SK-N-SH treated with all-trans-retinoic acid at 6 μM for 48 hours (cell line): ENCODE results near the gene RRAS2.

Experiments used
- CSDC2 ChIP-seq: fragments of 250-450 bp; sonication (Bioruptor Pico); IDR thresholded peaks from 2 replicates; pipeline ENCODE4 v1.5.0; 2020; ENCODE audit warnings: mild to moderate bottlenecking, moderate library complexity
- ESRRG ChIP-seq: fragments of 250-450 bp; sonication (Bioruptor Pico); IDR thresholded peaks from 2 replicates; pipeline ENCODE4 v1.6.1; 2021; ENCODE audit warnings: mild to moderate bottlenecking
- ISL1 ChIP-seq: fragments of 250-450 bp; sonication (Bioruptor Pico); IDR thresholded peaks from 2 replicates; pipeline ENCODE4 v2.1.2; 2022; ENCODE audit warnings: mild to moderate bottlenecking, moderate library complexity
- PPARA ChIP-seq: fragments of 250-450 bp; sonication (Bioruptor Pico); IDR thresholded peaks from 2 replicates; pipeline ENCODE4 v1.5.0; 2020; ENCODE audit warnings: mild to moderate bottlenecking, borderline replicate concordance
- RARB ChIP-seq: fragments of 250-450 bp; sonication (Bioruptor Pico); IDR thresholded peaks from 2 replicates; pipeline ENCODE4 v1.8.0; 2021; ENCODE audit warnings: mild to moderate bottlenecking, moderate library complexity
- SNAI2 ChIP-seq: fragments of 250-450 bp; sonication (Bioruptor Pico); IDR thresholded peaks from 2 replicates; pipeline ENCODE4 v1.5.0; 2020; ENCODE audit warnings: mild to moderate bottlenecking, moderate library complexity
- TCF4 ChIP-seq: fragments of 250-450 bp; sonication (Bioruptor Pico); IDR thresholded peaks from 2 replicates; pipeline ENCODE4 v1.8.0; 2021; ENCODE audit warnings: mild to moderate bottlenecking, moderate library complexity, borderline replicate concordance
- TOX ChIP-seq: fragments of 250-450 bp; sonication (Bioruptor Pico); IDR thresholded peaks from 2 replicates; pipeline ENCODE4 v1.8.0; 2021; ENCODE audit warnings: mild to moderate bottlenecking, moderate library complexity, borderline replicate concordance
- ZFP3 ChIP-seq: fragments of 250-450 bp; sonication (Bioruptor Pico); IDR thresholded peaks from 2 replicates; pipeline ENCODE4 v1.5.0; 2020; ENCODE audit warnings: mild to moderate bottlenecking, moderate library complexity
- ZFP30 ChIP-seq: fragments of 450-650 bp; formaldehyde crosslinking; IDR thresholded peaks from 2 replicates; pipeline ENCODE4 v1.5.0; 2022; ENCODE audit warnings: mild to moderate bottlenecking, moderate library complexity
- TF ChIP-seq, protein P1 (sequence below): fragments of 250-450 bp; sonication (Bioruptor Pico); IDR thresholded peaks from 2 replicates; pipeline ENCODE4 v1.8.0; 2020; ENCODE audit warnings: mild to moderate bottlenecking, moderate library complexity, borderline replicate concordance
- TF ChIP-seq, protein P2 (sequence below): fragments of 250-450 bp; sonication (Bioruptor Pico); IDR thresholded peaks from 2 replicates; pipeline ENCODE4 v1.5.1; 2020; ENCODE audit warnings: low read depth, mild to moderate bottlenecking, moderate library complexity

- no peak for TF ChIP-seq SNAI2
- no peak for TF ChIP-seq TCF4 (CRISPR knock-in tag)
- TF ChIP-seq ZFP30 (CRISPR knock-in tag) = no peak
- TF ChIP-seq ISL1 (CRISPR knock-in tag) = no peak
- no peak for TF ChIP-seq ZFP3 (CRISPR knock-in tag)
- TF ChIP-seq ESRRG = no peak
- TF ChIP-seq TOX (CRISPR knock-in tag) = no peak
- TF ChIP-seq, protein P1, sequence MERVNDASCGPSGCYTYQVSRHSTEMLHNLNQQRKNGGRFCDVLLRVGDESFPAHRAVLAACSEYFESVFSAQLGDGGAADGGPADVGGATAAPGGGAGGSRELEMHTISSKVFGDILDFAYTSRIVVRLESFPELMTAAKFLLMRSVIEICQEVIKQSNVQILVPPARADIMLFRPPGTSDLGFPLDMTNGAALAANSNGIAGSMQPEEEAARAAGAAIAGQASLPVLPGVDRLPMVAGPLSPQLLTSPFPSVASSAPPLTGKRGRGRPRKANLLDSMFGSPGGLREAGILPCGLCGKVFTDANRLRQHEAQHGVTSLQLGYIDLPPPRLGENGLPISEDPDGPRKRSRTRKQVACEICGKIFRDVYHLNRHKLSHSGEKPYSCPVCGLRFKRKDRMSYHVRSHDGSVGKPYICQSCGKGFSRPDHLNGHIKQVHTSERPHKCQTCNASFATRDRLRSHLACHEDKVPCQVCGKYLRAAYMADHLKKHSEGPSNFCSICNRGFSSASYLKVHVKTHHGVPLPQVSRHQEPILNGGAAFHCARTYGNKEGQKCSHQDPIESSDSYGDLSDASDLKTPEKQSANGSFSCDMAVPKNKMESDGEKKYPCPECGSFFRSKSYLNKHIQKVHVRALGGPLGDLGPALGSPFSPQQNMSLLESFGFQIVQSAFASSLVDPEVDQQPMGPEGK = no peak
- TF ChIP-seq PPARA (CRISPR knock-in tag) = no peak
- no peak for TF ChIP-seq RARB (CRISPR knock-in tag)
- TF ChIP-seq CSDC2 = no peak
- TF ChIP-seq, protein P2, sequence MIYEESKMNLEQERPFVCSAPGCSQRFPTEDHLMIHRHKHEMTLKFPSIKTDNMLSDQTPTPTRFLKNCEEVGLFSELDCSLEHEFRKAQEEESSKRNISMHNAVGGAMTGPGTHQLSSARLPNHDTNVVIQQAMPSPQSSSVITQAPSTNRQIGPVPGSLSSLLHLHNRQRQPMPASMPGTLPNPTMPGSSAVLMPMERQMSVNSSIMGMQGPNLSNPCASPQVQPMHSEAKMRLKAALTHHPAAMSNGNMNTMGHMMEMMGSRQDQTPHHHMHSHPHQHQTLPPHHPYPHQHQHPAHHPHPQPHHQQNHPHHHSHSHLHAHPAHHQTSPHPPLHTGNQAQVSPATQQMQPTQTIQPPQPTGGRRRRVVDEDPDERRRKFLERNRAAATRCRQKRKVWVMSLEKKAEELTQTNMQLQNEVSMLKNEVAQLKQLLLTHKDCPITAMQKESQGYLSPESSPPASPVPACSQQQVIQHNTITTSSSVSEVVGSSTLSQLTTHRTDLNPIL (CRISPR knock-in tag) = no peak
Measured at GRCh38 chr11:14290422-14290821, 68.6 kb downstream of the RRAS2 start.
